ENCODE measurements around the gene ORAI3. TPM values are rescaled to one million over a fixed set of nuclear protein-coding genes. Genes with fewer than 3 reads are reported as not detected.

The ORAI3 gene
- 10 to 100 TPM; 15.5 to 42.6 (median 33.9) TPM for total RNA-seq

GRCh38 chr16:30948667-30949649, at the start of gene ORAI3:
Gene ORAI3, plus strand, starts transcription at chr16:30949068. Its CDS starts 222 bp downstream, at chr16:30949290.
- DNase-seq (ENCODE audit: low spot score): no peak
- peak; percentile 30 for ATAC-seq (ENCODE audit: low FRiP score)
- TF ChIP-seq CTCF (IDR thresholded peaks at IDR 0.05): no peak

- no peak for TF ChIP-seq CTCF (IDR thresholded peaks at IDR 0.05)
- ATAC-seq (ENCODE audit: low FRiP score): no peak
Observed at GRCh38 chr16:30899794-30900193, 49.1 kb upstream of the ORAI3 start.

GRCh38 chr16:30900588-30900987, 48.3 kb upstream of the ORAI3 start:
- TF ChIP-seq CTCF (IDR thresholded peaks at IDR 0.05): no peak
- ATAC-seq (ENCODE audit: low FRiP score) (no peak), DNase-seq (ENCODE audit: low spot score) (no peak)

More at GRCh38 chr16:30899794-30900193, 49.1 kb upstream of the ORAI3 start:
- no peak for DNase-seq (ENCODE audit: low spot score)

- TF ChIP-seq CTCF (IDR thresholded peaks at IDR 0.05): no peak
- ATAC-seq (ENCODE audit: low FRiP score): no peak
- DNase-seq (ENCODE audit: low spot score): no peak
Observed at GRCh38 chr16:30901201-30902028, 47.5 kb upstream of the ORAI3 start.

GRCh38 chr16:30902029-30902972, 46.6 kb upstream of the ORAI3 start:
- TF ChIP-seq CTCF (IDR thresholded peaks at IDR 0.05): no peak
- peak; percentile 96 for ATAC-seq (ENCODE audit: low FRiP score)
- DNase-seq (ENCODE audit: low spot score): no peak

- ATAC-seq (ENCODE audit: low FRiP score) (no peak), DNase-seq (ENCODE audit: low spot score) (no peak)
- TF ChIP-seq CTCF (IDR thresholded peaks at IDR 0.05): no peak
Observed at GRCh38 chr16:30903002-30903401, 45.9 kb upstream of the ORAI3 start.
